ENCODE results near the gene GTF2H3.
A peak's percentile ranks its signal among the peaks of the same experiment; 100 is the strongest.
"Not testable (repeated sequence)": the region's sequence is repeated elsewhere in the genome, so short reads cannot be mapped to it uniquely, and the experiment has no call there.

Gene GTF2H3

DNA sequence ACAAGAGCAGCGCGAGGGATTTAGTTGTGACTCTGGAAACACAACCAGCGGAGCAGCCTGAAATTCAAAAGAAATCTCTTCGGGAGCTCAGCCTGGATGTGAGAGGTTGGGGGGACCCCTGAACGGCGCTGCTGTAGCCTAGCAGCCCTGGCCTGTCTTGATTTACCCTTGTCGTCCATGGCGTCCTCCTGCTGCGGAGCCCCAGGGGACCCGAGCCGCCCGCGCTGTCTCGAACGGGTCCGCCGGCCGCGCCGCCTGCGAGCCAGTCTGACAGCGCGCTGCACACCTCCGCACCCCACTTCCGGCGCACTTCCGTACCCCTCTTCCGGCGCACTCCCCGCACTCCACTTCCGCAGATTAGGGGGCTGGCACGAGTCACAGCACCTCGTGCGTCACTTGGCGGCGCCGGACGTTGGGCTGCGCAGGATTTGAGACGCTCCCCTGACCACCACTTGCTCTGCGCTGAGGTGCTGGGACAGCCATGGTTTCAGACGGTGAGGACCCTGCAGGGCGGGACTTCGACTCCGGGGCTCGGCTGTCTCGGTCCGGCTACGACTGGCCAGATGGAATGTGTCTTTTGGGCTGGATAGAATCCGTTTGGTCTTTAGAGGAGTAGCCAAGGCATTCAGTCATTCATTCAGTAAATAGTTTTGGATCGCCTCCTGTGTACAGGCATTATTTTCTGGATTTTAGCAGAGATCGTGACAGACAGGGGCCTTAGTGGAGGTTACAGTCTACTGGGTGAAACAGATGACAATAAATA, at the start of gene GTF2H3, which contains the start of gene EIF2B1:
TSS of gene GTF2H3 (plus strand) at position 451 of the 763 bp plus-strand sequence. CDS start at position 482, 31 bp downstream.
TSS of gene EIF2B1 (minus strand) at position 308 of the 763 bp plus-strand sequence. CDS start at position 179, 129 bp downstream.
- peak; percentile 91 to 94 for DNase-seq

DNA sequence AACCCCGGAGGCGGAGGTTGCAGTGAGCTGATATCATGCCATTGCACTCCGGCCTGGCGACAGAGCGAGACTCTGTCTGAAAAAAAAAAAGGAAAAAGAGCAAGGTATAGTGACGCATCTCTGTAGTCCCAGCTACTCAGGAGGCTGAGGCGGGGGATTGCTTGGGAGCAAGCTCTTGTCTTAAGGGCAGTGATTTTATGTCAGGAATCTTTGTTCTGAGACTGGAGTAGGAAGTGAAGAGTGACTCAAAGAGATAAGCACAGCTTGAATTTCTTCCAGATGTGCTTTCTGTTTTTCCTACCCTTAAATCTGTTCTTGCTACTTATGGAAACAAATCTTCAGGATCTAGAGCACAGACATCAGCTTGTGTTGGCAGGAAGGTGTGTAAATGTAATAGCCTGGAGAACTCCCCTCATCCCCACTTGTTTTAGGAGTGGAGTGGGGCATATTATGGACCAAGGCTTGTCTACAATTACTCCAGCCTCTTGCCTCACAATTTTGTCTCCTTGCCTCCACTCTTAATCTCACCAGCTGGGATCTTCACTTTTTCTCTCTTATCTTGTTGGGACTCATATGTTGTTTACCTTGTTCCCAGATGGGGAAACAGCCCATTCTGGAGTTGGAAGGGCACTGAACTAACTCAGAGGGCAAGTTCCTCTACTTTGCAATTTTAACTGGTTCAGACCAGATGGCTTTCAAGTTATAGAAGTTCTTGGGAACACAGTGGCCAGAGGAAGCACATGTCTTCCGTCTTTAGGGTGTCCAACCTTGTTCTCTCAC, 41.7 kb upstream of the GTF2H3 start:
- DNase-seq: peak in 1 of 2 experiments; percentile 52

DNA sequence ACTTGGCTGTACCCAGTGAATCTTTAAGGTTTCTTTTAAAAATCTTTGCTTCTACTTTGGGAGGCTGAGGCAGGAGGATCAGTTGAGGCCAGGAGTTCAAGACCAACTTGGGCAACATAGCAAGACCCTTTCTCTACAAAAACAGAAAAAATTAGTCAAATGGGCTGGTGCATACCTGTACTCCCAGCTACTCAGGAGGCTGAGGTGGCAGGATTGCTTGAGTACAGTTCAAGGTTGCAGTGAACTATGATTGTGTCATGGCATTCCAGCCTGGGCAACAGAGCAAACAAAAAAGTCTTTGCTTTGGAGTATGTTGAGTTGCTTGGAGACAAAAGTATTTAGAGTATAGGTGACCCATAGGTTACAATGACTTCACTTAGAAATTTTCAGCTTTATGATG, 37.9 kb upstream of the GTF2H3 start:
- no peak for DNase-seq

- no peak for DNase-seq
These were observed 36.5 kb upstream of the GTF2H3 start for GRCh38 chr12:123597100-123597499.

GRCh38 chr12:123598522-123598921, 35.1 kb upstream of the GTF2H3 start:
- no peak for DNase-seq

DNA sequence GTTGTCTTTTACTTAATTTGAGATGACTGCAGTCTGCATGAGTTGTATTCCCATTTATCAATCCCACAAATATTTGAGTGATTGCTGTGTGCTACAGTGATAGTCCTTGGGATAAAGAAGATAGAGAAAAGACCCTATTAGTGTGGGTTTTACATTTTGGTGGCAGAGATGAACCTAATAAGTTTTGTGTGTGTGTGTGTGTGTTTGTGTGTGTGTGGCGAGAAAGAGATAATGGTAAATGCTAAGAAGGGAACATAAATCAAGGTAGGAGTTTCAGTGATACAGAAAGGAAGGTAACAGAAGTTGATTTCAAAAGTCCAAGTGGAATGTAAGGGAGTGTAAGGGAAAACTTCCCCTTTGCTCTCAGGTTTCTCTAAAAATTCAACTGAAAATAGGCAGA, 34.3 kb upstream of the GTF2H3 start:
- no peak for DNase-seq

DNA sequence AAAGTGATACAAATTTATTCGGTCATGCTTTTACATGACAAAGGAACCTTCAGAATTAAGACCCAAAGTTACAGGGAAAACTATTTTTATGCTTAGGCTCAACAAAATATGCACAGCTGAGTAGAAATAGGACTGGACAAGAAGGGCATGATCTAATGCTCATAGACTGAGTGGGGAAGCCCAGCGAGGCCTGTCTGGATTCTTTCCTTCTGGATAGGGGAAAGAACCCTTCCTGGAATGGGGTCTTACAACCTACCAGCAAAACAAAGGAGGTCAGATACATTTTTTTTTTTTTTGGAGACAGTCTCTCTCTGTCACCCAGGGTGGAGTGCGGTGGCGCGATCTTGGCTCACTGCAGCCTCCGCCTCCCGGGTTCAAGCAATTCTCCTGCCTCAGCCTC, 33.9 kb upstream of the GTF2H3 start:
- DNase-seq: no peak

GRCh38 chr12:123601602-123602489, 31.8 kb upstream of the GTF2H3 start, which contains the start of gene DDX55:
Gene DDX55, plus strand, starts transcription at chr12:123602099. Its CDS starts 50 bp downstream, at chr12:123602149.
- peak; percentile 45 to 81 for DNase-seq

- no peak for DNase-seq
These were observed 30.9 kb upstream of the GTF2H3 start for GRCh38 chr12:123602651-123603195.

DNA sequence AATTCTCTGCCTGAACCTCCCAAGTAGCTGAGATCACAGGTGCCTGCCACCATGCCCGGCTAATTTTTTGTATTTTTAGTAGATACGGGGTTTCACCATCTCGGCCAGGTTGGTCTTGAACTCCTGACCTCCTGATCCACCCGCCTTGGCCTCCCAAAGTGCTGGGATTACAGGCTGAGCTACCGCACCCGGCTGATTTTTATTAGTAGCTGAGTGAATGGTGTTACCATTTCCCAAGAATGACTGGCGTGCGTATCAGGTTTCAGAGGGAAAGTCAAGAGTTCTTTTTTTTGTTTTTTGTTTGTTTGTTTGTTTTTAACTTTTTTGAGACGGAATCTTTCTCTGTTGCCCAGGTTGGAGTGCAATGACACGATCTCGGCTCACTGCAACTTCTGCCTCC, 30.1 kb upstream of the GTF2H3 start:
- not testable (repeated sequence) for DNase-seq

- DNase-seq: peak; percentile 49 to 73
These were observed 25.9 kb upstream of the GTF2H3 start for GRCh38 chr12:123607756-123608155.

- DNase-seq: peak; percentile 77 to 96
These were observed 25.4 kb upstream of the GTF2H3 start for GRCh38 chr12:123608182-123608581.

DNA sequence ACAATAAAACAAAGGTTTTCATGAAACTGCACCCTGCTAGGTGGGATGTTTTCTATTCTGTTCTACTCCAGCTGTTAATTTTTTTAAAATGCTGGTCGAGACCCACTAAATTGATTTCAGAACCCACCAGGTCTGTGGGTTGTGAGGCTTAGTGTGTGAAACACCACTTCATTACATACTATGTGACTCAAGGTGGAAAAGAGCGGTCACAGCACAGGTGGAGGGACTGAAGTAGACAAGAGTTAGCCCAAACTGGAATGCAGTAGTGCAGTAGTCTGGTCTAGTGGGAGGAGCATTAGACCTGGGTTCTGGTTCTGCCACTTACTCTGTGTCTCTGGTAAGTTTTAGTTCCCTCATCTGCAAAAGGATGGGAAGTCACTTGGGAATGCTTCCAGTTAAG, 19.5 kb upstream of the GTF2H3 start:
- no peak for DNase-seq

GRCh38 chr12:123614531-123614930, 19.1 kb upstream of the GTF2H3 start:
- DNase-seq: no peak

DNA sequence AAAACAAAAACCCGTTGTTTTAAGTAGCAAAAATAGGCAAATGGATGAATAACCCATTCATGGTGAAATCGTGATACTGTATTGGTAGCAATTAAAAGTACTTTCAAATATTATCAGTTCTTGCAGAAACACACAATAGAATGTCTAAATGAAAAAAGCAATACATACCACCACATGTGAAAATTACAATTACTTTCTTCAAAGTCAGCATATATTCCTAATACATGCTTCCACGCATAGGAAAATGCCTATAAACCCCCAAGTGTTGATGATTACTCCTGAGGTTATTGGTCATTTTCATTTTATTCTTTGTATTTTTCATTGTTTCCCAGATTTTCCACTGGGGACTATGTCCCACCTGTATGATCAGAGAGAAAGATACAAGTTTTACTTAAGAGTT, 16.5 kb upstream of the GTF2H3 start:
- no peak for DNase-seq

GRCh38 chr12:123617580-123617979, 16.0 kb upstream of the GTF2H3 start:
- DNase-seq: no peak

DNA sequence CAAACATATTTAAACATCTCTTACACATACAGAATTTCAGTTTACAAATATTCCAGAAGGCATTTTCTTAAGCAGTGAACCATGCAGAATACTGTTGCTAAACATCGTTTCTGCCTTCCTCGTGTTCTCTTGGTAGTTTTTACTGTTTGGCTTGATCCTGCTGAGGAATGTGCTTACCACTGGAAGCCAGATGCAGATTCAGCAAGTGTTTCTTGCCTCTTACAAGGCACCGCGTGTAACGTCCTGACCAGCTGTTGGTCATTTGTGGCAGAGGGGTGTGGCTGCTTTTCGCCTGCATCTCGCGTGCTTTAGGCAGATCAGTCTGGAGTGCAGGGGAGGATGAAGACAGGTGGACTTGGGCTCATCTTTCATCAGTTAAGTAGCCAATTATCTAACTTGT, 12.5 kb upstream of the GTF2H3 start:
- DNase-seq: peak; percentile 3 to 66

DNA sequence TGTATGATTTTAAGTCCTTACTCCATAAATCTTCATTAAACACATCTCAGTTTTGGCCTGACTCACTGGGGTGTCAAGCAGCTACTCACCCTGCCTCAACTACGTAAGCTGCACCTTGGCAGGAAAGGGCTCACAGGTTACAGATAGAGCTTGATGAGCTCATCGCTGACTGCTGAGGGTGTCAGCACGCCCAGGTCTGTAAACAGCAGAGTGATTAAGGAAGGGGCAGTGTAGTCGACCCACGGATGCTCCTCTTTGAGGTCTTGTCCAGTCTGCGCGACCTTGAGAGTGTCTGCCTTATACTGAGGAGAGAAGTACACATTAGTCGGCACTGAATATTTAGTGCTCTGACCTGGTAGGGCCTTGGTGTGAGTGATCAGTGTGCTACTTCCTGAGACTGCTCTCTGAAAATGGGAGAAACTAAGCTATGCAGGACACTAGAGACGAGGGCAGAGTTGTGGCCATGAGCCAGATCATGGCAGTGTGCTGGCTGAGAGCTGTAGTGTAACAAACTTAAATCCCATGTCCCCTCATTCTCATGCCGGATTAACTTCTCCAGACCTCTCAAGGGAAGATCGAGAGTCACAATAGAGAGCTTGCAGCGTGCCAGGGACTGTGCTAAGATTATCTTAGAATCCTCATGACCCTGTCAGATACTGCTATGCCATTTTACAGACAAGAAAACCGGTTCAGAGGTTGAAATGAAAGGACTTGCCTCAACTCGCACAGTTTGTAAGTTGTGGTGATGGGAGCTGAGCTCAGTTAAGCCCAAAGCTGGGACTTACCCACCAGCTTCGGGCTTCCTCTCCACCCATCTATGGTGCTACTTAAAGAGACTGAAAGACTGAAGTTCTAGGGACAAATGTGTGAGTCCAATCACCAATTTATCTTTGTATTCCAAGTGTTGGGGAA, 11.8 kb upstream of the GTF2H3 start:
- no peak for DNase-seq

GRCh38 chr12:123634142-123634561, 523 bp downstream of the GTF2H3 start:
- no peak for DNase-seq

DNA sequence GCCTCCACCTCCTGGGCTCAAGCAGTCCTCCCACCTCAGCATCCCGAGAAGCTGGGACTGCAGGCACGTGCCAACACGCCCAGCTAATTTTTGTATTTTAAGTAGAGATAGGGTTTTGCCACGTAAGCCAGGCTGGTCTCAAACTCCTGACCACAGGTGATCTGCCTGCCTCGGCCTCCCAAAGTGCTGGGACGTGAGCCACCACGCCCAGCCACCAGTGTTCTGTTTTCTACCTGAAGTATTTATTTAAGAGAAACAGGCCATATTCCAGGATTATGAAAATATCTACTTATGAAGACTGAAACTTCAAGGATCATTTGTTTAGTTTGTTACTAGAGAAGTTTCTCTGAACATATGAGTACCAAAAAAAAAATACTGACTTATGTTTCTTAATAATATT, 10.3 kb downstream of the GTF2H3 start:
- no peak for DNase-seq

DNA sequence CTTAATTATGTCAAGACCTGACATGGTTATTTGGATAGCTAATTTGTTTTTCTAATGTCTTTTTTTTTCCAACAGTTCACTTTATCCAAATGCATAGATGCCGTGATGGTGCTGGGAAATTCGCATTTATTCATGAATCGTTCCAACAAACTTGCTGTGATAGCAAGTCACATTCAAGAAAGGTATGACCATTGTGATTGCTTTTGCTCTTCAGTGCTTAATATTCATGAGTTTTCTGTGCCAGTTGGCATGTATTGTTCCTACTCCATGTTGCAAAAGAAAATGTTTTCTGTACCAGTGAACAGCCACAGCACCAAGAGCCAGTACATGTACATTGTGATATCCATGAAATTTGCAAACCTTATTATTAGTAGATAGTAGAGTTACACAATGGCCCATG, 11.8 kb downstream of the GTF2H3 start:
- no peak for DNase-seq
